H1 (cell line): ENCODE results near the gene CACNA1C. TPM values are rescaled to one million over a fixed set of nuclear protein-coding genes. Genes with fewer than 3 reads are reported as not detected.

Experiments
- CTCF ChIA-PET: fragments of 300-600 bp; sonication (Branson Sonifier 250); formaldehyde crosslinking; loops from one replicate; lab custom pipeline; 2021; ENCODE audit not compliant: partially characterized antibody; lab: Charles Lee
- POLR2A ChIA-PET: fragments of 300-600 bp; sonication (Branson Sonifier 250); formaldehyde crosslinking; loops from one replicate; lab custom pipeline; 2021; ENCODE audit warnings: inconsistent platforms; ENCODE audit not compliant: partially characterized antibody; lab: Charles Lee
- DNase-seq, 2 experiments: peaks; one replicate each; pipeline versions ENCODE4 v3.0.0 to v3.0.0-alpha.2; 2010 to 2022; ENCODE audit warnings: low spot score in 2 of 2, low read depth in 1 of 2, mixed read lengths in 1 of 2
- FAIRE-seq: peaks from 2 replicates; lab custom pipeline; 2011; peaks lifted over from hg19 to GRCh38; lab: Jason Lieb, UNC
- H2AFZ ChIP-seq: 2 replicates; pipeline ENCODE4 v1.8.1; 2012; ENCODE audit warnings: low read length, inconsistent platforms
- H2AK5ac ChIP-seq: 2 replicates; pipeline ENCODE4 v1.6.1; 2013; ENCODE audit warnings: low read depth, low read length
- H2BK120ac ChIP-seq: replicated peaks from 2 replicates; pipeline ENCODE3; 2013; ENCODE audit warnings: low read depth, low read length, inconsistent platforms
- H2BK12ac ChIP-seq: 2 replicates; pipeline ENCODE4 v1.6.1; 2013; ENCODE audit warnings: low read depth, low read length
- H2BK15ac ChIP-seq: 2 replicates; pipeline ENCODE4 v1.6.1; 2013; ENCODE audit warnings: low read length
- H2BK20ac ChIP-seq: 2 replicates; pipeline ENCODE4 v1.6.1; 2013; ENCODE audit warnings: low read length
- H2BK5ac ChIP-seq: 2 replicates; pipeline ENCODE4 v1.6.1; 2013; ENCODE audit warnings: low read depth, low read length
- H3K14ac ChIP-seq: 2 replicates; pipeline ENCODE4 v1.6.1; 2013; ENCODE audit warnings: inconsistent platforms; ENCODE audit not compliant: insufficient read length
- H3K18ac ChIP-seq: 2 replicates; pipeline ENCODE4 v1.6.1; 2013; ENCODE audit warnings: low read length; ENCODE audit errors: extremely low read depth
- H3K23ac ChIP-seq: 2 replicates; pipeline ENCODE4 v1.6.1; 2013; ENCODE audit warnings: inconsistent platforms; ENCODE audit not compliant: insufficient read length
- H3K23me2 ChIP-seq: 2 replicates; pipeline ENCODE4 v1.6.1; 2013; ENCODE audit warnings: low read depth, low read length
- H3K27ac ChIP-seq: 2 replicates; pipeline ENCODE4 v1.6.1; 2011; ENCODE audit warnings: low read depth, low read length, inconsistent platforms
- H3K27me3 ChIP-seq, 4 experiments: replicated peaks in 1 of 4; 1 replicate in 1 of 4; 2 replicates in 3 of 4; pipeline versions ENCODE4 v1.6.1 to v1.8.1; 2011 to 2013; ENCODE audit warnings: low read length in 3 of 4, mild to moderate bottlenecking in 3 of 4, inconsistent platforms in 2 of 4, mixed read lengths in 2 of 4, moderate library complexity in 1 of 4; ENCODE audit not compliant: control insufficient read depth in 3 of 4, insufficient read depth in 3 of 4; ENCODE audit errors: extremely low read depth in 1 of 4
- H3K36me3 ChIP-seq, 4 experiments: 2 replicates each; pipeline versions ENCODE4 v1.6.1 to v1.8.1; 2011 to 2013; ENCODE audit warnings: mild to moderate bottlenecking in 4 of 4, low read length in 3 of 4, moderate library complexity in 2 of 4, control low read depth in 1 of 4, inconsistent platforms in 1 of 4; ENCODE audit not compliant: insufficient read depth in 4 of 4, control insufficient read depth in 2 of 4
- H3K4ac ChIP-seq: replicated peaks from 2 replicates; pipeline ENCODE3; 2013; ENCODE audit warnings: low read length, low read depth, mixed read lengths, inconsistent platforms; ENCODE audit not compliant: insufficient read length
- H3K4me1 ChIP-seq, 4 experiments: replicated peaks in 1 of 4; 1 replicate in 1 of 4; 2 replicates in 3 of 4; pipeline versions ENCODE4 v1.6.1 to v1.8.1; 2011 to 2013; ENCODE audit warnings: low read length in 3 of 4, inconsistent platforms in 2 of 4, mixed read lengths in 1 of 4; ENCODE audit not compliant: insufficient read depth in 4 of 4, control insufficient read depth in 3 of 4
- H3K4me2 ChIP-seq, 2 experiments: 2 replicates each; pipeline versions ENCODE4 v1.6.1 to v1.8.1; 2011 to 2013; ENCODE audit warnings: low read depth in 2 of 2, low read length in 2 of 2, control low read depth in 1 of 2, inconsistent platforms in 1 of 2, mild to moderate bottlenecking in 1 of 2; ENCODE audit not compliant: insufficient read depth in 1 of 2
- H3K4me3 ChIP-seq, 4 experiments: fragments of 200-600, 300-600 bp in 1 of 4; sonication (generic), shearing (Covaris generic), sonication (Bioruptor Twin) in 1 of 4; 2 replicates each; pipeline versions ENCODE4 v1.5.1 to v1.8.1; 2011 to 2016; ENCODE audit warnings: low read length in 4 of 4, low read depth in 3 of 4, control low read depth in 2 of 4, inconsistent platforms in 2 of 4, mild to moderate bottlenecking in 2 of 4, mixed read lengths in 1 of 4, moderate library complexity in 1 of 4; ENCODE audit not compliant: insufficient read depth in 2 of 4; ENCODE audit errors: extremely low read depth in 1 of 4
- H3K56ac ChIP-seq: replicated peaks from 2 replicates; pipeline ENCODE3; 2013; ENCODE audit warnings: low read depth, mild to moderate bottlenecking, mixed read lengths, low read length, inconsistent platforms; ENCODE audit not compliant: insufficient read length
- H3K79me1 ChIP-seq: 2 replicates; pipeline ENCODE4 v1.6.1; 2013; ENCODE audit warnings: low read depth, low read length, control low read depth
- H3K79me2 ChIP-seq, 2 experiments: 2 replicates each; pipeline versions ENCODE4 v1.6.1 to v1.8.1; 2012 to 2013; ENCODE audit warnings: low read length in 2 of 2, mild to moderate bottlenecking in 2 of 2, inconsistent platforms in 1 of 2; ENCODE audit not compliant: insufficient read depth in 2 of 2, control insufficient read depth in 1 of 2
- H3K9ac ChIP-seq, 4 experiments: replicated peaks in 1 of 4; 1 replicate in 1 of 4; 2 replicates in 3 of 4; pipeline versions ENCODE4 v1.6.1 to v1.8.1; 2011 to 2013; ENCODE audit warnings: low read depth in 3 of 4, low read length in 3 of 4, control low read depth in 2 of 4, mild to moderate bottlenecking in 2 of 4, moderate library complexity in 2 of 4, inconsistent platforms in 1 of 4; ENCODE audit errors: extremely low read depth in 1 of 4
- H3K9me3 ChIP-seq, 2 experiments: 2 replicates each; pipeline versions ENCODE4 v1.6.1 to v1.8.1; 2012 to 2013; ENCODE audit warnings: mild to moderate bottlenecking in 2 of 2, moderate library complexity in 2 of 2, control low read depth in 1 of 2, inconsistent platforms in 1 of 2, low read depth in 1 of 2, low read length in 1 of 2, mixed read lengths in 1 of 2; ENCODE audit not compliant: insufficient read depth in 2 of 2
- H4K20me1 ChIP-seq, 2 experiments: replicated peaks in 1 of 2; 2 replicates each; pipeline versions ENCODE3 to v1.8.1; 2011 to 2013; ENCODE audit warnings: inconsistent platforms in 2 of 2, low read length in 2 of 2, mild to moderate bottlenecking in 1 of 2; ENCODE audit not compliant: insufficient read depth in 2 of 2, control insufficient read depth in 1 of 2
- H4K5ac ChIP-seq: 2 replicates; pipeline ENCODE4 v1.6.1; 2013; ENCODE audit warnings: low read length, low read depth, mixed read lengths, inconsistent platforms; ENCODE audit not compliant: insufficient read length
- H4K8ac ChIP-seq: 2 replicates; pipeline ENCODE4 v1.8.0; 2013; ENCODE audit warnings: mild to moderate bottlenecking, moderate library complexity, low read length, inconsistent platforms; ENCODE audit not compliant: insufficient read depth; ENCODE audit errors: extremely low read depth
- H4K91ac ChIP-seq: replicated peaks from 2 replicates; pipeline ENCODE3; 2013; ENCODE audit warnings: low read length, mixed read lengths, inconsistent platforms; ENCODE audit not compliant: insufficient read length
- BACH1 ChIP-seq: IDR thresholded peaks from 2 replicates; pipeline ENCODE4 v1.6.1; 2012; ENCODE audit warnings: low read length, improper control_type of control experiment
- BRCA1 ChIP-seq: IDR thresholded peaks from 2 replicates; pipeline ENCODE4 v1.6.1; 2012; ENCODE audit warnings: low read depth, low read length, improper control_type of control experiment
- FOSL1 ChIP-seq: IDR thresholded peaks from 2 replicates; pipeline ENCODE4 v1.6.1; 2011; ENCODE audit warnings: mild to moderate bottlenecking, low read depth, low read length, moderate library complexity; ENCODE audit not compliant: insufficient read depth
- NRF1 ChIP-seq: IDR thresholded peaks from 2 replicates; pipeline ENCODE4 v1.6.1; 2011; ENCODE audit warnings: mild to moderate bottlenecking, low read depth, low read length, improper control_type of control experiment
- YY1 ChIP-seq: IDR thresholded peaks from 2 replicates; pipeline ENCODE4 v1.6.1; 2011; ENCODE audit warnings: low read depth, mild to moderate bottlenecking, low read length
- WGBS, 2 experiments: shearing (Covaris generic) in 1 of 2; methylation state at CpG; one replicate each; pipeline versions ENCODE4 v1.1.6 to v1.1.7; 2013 to 2015; ENCODE audit warnings: low lambda C conversion rate in 2 of 2, mixed read lengths in 2 of 2, inconsistent platforms in 1 of 2, low coverage in 1 of 2, missing lambda C conversion rate in 1 of 2; ENCODE audit not compliant: insufficient replicate concordance in 2 of 2, insufficient coverage in 1 of 2, insufficient read length in 1 of 2; ENCODE audit errors: extremely low coverage in 1 of 2, missing lambda C conversion rate in 1 of 2; 5-methylcytosine and 5-hydroxymethylcytosine counted together
- polyA plus RNA-seq, 7 experiments: library from polyadenylated mRNA; depleted of rRNA in 3 of 7; stranded (reverse) in 5 of 7; unstranded in 2 of 7; fragments of >200 nt in 5 of 7; fragments of 200-250 nt in 2 of 7; gene quantifications; 1 replicate in 5 of 7; 2 replicates in 1 of 7; 4 replicates in 1 of 7; pipeline versions ENCODE4 v1.2.1 to v1.2.3, GENCODE V29; 2011 to 2013; ENCODE audit warnings: missing spikeins in 2 of 7, mixed read lengths in 2 of 7
- total RNA-seq: library from RNA; stranded (reverse); fragmentation: NEBNext Ultra II Directional; extraction: Animal tissue kit (Norgen Biotek cat#: 25700); gene quantifications from 2 replicates; pipeline ENCODE4 v1.2.1, GENCODE V29; 2021

The CACNA1C gene
- total and polyA plus RNA-seq, 2 of the 8 experiments (the other 6 are each of a cell fraction or from before 2014, with no cell fraction given), result 1.3 TPM

DNA sequence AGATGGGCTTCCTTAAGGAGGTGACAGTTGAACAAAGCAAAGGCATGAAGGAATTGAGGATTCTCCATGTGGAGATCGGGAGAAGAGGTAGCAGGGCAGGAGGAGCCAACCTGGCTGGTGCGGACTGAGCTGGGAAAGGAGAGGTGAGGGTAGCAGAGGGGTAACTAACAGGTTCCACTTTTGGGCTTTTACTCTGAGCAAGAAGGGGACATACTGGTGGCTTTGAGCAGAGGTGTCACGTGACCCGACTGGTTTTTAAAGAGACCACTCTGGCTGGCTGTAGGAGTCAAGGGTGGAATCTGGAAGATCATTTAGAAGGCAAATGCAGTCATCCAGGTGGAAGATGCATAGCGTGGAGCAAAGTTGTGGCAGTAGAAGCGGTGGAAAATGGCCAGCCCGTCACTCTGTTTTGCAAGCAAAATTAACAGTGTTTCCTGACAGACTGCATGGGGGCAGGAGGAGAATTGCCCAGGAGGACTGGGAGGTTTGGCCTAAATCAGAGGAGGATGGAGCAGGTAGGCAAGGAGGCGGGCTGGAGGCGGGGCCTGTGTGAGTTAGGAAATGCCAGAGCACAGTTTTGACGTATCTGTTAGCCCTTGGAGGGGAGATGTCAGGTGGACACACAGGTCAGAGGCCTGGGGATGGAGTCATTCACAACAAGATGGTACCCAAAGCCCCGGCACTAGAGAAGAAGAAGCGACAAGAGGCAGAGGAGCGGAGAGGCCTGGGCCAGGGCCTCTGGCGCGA, 585.7 kb downstream of the CACNA1C start:
- Histone ChIP-seq H3K23me2 (no peaks in the 10 kb centered on the region), H3K4me1 (peaks cover 5 to 10% (median 7%) of the 10 kb centered on the region in 4 experiments), H3K27ac (no peak overlapping the region), H2AFZ (no peak overlapping the region), H2BK15ac (no peak overlapping the region), H3K9me3 (no peaks in the 10 kb centered on the region), H3K79me2 (no peaks in the 10 kb centered on the region), H3K9ac (no peak overlapping the region), H3K4me3 (no peak overlapping the region), H2BK5ac (no peak overlapping the region), H2AK5ac (no peak overlapping the region), H2BK20ac (no peak overlapping the region), H4K5ac (no peak overlapping the region), H4K8ac (no peak overlapping the region), H3K56ac (no peak overlapping the region), H2BK120ac (no peak overlapping the region)
- CTCF ChIA-PET, result interaction anchor here (1.1 to 1.2 kb wide), 2 partner anchors 11 to 43 kb away, joined by 3 to 6 read pairs; no protein-coding TSS in a partner anchor
- FAIRE-seq (no peak), DNase-seq (no peak)
- 92% methylated on average over 15 of the region's 15 CpGs; no CpG with 5 or more reads in 1 of the 2 experiments for WGBS, 2 experiments
- POLR2A ChIA-PET, result no interaction called here
- TF ChIP-seq YY1 (no peak), BRCA1 (no peak), BACH1 (no peak), NRF1 (no peak), FOSL1 (no peak)
- TF ChIP-seq, all 59 proteins: peak for 0
- no peaks in the 10 kb centered on the region for H3K79me1 ChIP-seq
- no peak overlapping the region for H3K14ac ChIP-seq
- H3K18ac ChIP-seq, result no peak overlapping the region
- no peak overlapping the region for H4K91ac ChIP-seq
- H3K23ac ChIP-seq, result no peak overlapping the region
- no peak overlapping the region for H3K4me2 ChIP-seq
- H3K27me3 ChIP-seq, result no peaks in the 10 kb centered on the region
- H3K36me3 ChIP-seq, result no peaks in the 10 kb centered on the region
- no peaks in the 10 kb centered on the region for H4K20me1 ChIP-seq
- H2BK12ac ChIP-seq, result no peak overlapping the region
- H3K4ac ChIP-seq, result no peak overlapping the region
